ENCODE data around the gene LRRK1.

Gene LRRK1

DNA sequence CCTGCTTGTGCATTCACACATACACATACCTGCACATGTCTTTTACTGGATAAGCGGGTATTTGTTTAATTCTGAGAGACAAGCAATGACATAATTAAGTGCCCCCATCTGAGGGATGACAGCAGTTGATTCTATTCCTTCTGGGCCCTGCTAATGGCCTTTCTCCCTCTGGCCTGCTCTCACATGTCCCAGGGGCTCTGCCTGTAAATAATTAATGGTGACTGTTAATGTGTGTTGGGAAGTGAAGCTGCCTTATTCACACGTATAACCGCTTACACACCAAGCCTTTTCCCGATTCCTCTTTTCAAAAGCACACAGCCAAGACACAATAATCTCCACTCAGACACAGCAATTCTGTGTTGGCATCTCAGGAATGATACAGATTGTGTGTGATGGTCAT lies 47.8 kb downstream of the LRRK1 start:
- DNase-seq (ENCODE audit: extremely low spot score, insufficient read length, low read depth) (peak; percentile 45), FAIRE-seq (peak; percentile 96)

DNA sequence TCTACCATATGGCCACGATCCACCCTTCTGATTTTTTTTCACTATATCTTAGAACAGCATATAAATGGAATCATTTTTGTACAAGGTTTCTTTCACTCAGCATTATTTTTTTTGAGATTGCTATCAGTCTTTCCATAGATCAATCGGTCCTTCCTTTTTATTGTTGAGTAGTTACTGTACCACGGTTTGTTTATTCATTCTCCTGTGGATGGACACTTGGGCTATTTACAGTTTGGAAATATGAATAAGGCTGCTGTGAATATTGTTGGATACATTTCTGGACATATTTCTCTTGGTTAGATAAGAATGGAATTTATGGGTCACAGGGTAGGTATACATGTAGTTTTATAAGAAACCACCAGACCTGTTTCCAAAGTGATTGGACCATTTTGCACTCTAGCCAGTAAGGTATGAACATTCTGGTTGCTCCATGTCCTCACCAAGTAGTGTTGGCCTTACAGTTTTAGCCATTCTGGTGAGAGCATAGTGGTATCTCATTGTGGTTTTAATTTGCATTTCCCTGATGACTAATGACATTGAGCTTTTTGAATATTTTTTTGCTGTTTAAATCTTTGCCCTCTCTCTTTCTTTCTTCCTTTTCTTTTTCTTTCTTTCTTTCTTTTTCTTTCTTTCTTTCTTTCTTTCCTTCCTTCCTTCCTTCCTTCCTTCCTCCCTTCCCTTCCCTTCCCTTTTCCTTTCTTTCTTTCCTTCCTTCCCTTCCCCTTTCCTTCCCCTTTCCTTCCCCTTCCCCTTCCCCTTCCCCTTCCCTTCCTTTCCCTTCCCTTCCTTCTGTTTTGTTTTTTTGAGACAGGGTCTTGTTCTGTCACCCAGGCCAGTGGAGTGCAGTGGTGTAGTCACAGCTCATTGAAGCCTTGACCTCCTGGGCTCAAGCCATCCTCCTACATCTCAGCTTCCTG lies 49.2 kb downstream of the LRRK1 start:
- DNase-seq (ENCODE audit: extremely low spot score, insufficient read length, low read depth) (no peak), FAIRE-seq (peak; percentile 87)

GRCh38 chr15:100972975-100973350 lies 53.8 kb downstream of the LRRK1 start:
- no peak for DNase-seq (ENCODE audit: extremely low spot score, insufficient read length, low read depth)
- FAIRE-seq, result no peak

GRCh38 chr15:100973351-100974111 lies 54.4 kb downstream of the LRRK1 start:
- FAIRE-seq (no peak), DNase-seq (ENCODE audit: extremely low spot score, insufficient read length, low read depth) (no peak)

GRCh38 chr15:100975043-100975442 lies 55.9 kb downstream of the LRRK1 start:
- FAIRE-seq (no peak), DNase-seq (ENCODE audit: extremely low spot score, insufficient read length, low read depth) (no peak)

GRCh38 chr15:100980410-100981046 lies 61.4 kb downstream of the LRRK1 start:
- DNase-seq (ENCODE audit: extremely low spot score, insufficient read length, low read depth) (no peak), FAIRE-seq (peak; percentile 26)

DNA sequence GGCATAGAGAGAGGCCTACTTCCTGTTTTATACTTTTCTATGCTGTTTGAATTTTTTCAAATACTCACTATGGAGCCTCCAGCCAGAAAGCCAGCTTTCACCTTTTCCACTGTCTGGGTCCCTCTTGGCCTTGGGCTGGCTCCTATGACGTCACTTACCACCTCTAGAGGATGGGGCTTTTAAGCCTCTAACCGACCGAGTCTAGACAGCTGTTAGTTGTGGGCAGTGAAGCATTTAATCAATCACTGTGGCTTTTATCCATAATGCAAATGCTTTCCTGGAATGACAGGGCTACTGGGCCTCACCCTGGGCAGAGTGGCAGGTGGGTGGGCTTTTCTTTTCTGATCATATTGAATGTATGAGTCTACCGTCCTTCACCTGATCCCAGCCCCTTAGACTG lies 61.9 kb downstream of the LRRK1 start:
- DNase-seq (ENCODE audit: extremely low spot score, insufficient read length, low read depth), result no peak
- FAIRE-seq, result no peak

GRCh38 chr15:100983221-100983620 lies 64.1 kb downstream of the LRRK1 start:
- no peak for FAIRE-seq

GRCh38 chr15:100985401-100985800 lies 66.2 kb downstream of the LRRK1 start:
- no peak for DNase-seq (ENCODE audit: extremely low spot score, insufficient read length, low read depth)
- no peak for FAIRE-seq

More at GRCh38 chr15:100983221-100983620, 64.1 kb downstream of the LRRK1 start:
- no peak for DNase-seq (ENCODE audit: extremely low spot score, insufficient read length, low read depth)

DNA sequence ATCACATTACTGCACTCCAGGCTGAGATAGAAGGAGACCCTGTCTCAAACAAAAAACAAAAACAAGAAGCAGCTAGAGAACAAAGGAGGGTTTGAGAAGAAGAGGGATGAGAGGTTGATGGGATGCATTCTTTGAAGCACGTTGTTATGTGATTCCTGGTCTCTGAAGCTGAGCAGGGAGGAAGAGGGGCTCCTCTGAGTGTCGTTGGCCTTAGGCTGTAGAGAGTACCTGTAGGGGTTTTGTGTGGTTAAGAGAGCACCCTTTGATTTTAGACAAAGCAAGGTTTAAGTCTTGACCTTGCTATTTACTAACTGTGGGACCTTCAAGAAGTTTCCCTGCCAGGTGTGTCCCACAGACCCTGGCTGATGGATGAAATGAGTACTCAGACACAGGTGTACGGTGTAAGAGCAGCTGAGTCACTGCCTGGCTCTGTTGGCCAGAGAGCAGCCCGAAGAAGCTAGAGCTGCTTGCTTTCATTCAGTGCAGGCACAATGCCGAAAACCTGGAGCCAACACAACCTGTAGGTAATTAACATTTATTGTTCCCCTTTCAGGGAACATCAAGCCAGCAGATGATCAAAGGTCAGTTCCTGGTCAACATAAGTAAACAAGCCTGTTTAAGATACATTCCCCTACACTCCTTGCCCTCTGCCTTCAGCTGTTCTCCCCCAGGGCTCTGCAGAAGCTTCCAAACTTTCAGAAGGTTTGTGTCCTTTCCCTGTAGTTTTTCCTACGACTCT lies 67.2 kb downstream of the LRRK1 start:
- DNase-seq (ENCODE audit: extremely low spot score, insufficient read length, low read depth), result no peak
- no peak for FAIRE-seq

- FAIRE-seq (no peak), DNase-seq (ENCODE audit: extremely low spot score, insufficient read length, low read depth) (no peak)
Measured at GRCh38 chr15:100987143-100987542, 68.0 kb downstream of the LRRK1 start.

DNA sequence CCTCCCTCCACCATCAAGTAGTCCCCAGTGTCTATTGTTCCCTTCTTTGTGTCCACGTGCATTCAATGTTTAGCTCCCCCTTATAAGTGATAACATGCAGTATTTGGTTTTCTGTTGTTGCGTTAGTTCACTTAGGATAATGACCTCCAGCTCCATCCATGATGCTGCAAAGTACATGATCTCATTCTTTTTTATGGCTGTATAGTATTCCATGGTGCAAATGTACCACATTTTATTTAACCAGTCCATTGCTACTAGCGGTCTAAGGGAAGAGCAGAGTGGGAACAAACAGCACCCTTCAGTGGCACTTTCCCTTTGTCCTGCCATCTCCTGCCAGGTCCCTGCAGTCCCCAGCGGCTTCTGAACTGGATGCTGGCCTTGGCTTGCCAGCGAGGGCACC lies 69.1 kb downstream of the LRRK1 start:
- FAIRE-seq (no peak), DNase-seq (ENCODE audit: extremely low spot score, insufficient read length, low read depth) (no peak)

GRCh38 chr15:100988857-100989256 lies 69.7 kb downstream of the LRRK1 start:
- FAIRE-seq, result no peak
- no peak for DNase-seq (ENCODE audit: extremely low spot score, insufficient read length, low read depth)

GRCh38 chr15:100994597-100995446 lies 75.7 kb downstream of the LRRK1 start:
- no peak for DNase-seq (ENCODE audit: extremely low spot score, insufficient read length, low read depth)
- FAIRE-seq, result no peak

DNA sequence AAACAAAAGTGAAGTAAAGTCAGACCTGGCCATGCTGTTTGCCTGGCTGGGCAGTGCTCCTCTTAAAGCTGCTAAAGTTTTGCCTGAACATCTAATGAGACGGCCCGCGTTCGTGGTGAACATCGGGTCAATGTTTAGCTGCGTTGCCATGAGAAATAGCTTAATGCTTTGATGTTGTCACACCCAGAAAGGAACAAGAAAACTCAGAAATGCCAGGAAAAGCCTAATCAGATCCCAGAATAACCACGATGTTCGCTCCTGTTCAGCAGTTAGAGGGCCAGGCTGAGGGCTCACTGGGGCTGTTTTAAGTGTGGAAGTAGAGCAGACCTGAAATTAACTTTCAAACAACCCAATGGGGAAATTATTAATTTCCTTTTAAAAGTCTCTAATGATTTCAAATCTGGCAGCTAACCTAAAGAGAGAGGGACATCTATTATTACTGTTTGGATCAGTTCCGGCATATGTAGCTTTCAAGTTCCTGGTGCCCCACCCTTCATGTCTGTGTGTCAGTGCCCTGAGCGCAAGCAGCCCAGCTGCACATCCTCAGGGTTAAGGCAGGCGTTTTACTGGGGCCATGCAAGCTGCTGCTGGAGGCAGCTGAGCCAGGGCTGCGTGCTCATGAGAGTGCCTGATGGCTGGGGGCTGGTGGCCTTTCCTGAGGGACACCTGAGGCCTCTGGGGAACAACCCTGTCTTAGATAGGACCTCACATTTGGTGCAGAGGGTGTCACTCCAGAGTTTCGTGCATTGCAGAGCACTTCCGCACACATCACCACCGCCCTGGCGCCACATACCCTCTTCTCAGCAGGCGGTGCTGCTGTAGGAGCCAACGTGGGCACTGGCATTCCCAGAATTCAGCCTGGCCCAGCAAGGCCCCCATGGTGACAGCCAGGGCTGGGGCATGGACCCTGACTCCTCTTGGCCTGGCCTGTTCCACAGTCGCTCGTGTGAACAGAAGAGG lies 76.6 kb downstream of the LRRK1 start:
- DNase-seq (ENCODE audit: extremely low spot score, insufficient read length, low read depth), result no peak
- no peak for FAIRE-seq

GRCh38 chr15:100997442-100997841 lies 78.3 kb downstream of the LRRK1 start:
- FAIRE-seq (no peak), DNase-seq (ENCODE audit: extremely low spot score, insufficient read length, low read depth) (no peak)

DNA sequence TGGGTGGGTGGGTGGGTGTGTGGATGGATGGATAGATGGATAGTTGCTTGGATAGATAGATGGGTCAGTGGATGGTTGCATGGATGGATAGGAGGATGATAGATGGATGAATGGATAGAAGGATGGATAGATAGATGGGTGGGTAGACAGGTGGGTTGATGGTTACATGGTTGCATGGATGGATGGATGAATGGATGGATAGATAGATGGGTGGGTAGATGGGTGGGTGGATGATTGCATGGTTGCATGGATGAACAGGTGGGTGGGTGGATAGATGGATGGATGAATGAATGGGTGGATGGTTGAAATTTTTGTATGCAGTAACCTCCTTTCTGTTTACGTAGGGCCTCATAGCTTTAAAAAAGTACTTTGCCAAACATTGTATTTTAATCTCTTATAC lies 79.5 kb downstream of the LRRK1 start:
- FAIRE-seq, result no peak
- DNase-seq (ENCODE audit: extremely low spot score, insufficient read length, low read depth), result no peak

DNA sequence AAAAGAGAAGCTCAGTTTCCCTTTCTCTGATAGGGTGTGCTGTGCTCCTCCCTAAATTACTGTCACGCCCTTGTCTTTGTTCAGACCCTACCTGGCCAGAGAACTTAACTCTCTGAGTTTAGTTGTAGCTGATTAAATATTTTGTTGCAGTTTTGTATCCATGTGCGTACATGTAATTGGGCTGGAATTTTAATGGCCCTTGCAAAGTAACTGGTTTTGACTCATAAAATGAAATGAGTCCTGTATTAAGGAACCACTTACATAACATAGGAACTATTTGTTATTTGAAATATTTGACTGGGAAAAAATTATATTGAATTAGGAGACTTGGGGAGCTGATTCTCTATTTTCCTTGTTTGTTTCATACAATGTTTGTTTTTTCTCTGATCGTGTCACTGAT lies 80.2 kb downstream of the LRRK1 start:
- no peak for DNase-seq (ENCODE audit: extremely low spot score, insufficient read length, low read depth)
- no peak for FAIRE-seq

Data from GM18507 (cell line).